DND-41 (cell line): ENCODE data around the gene OBSCN.

ENCODE experiments used
- ATAC-seq: fragments of 200-7000 bp; cut with Tn5 transposase; 3 replicates; pipeline ENCODE4 v1.9.1; 2021; ENCODE audit warnings: low read depth; ENCODE audit not compliant: insufficient read depth
- DNase-seq: peaks from one replicate; pipeline ENCODE4 v3.0.0-alpha.2; 2020
- H2AFZ ChIP-seq: 2 replicates; pipeline ENCODE4 v1.6.0; 2012; ENCODE audit warnings: low read depth, low read length
- H3K27ac ChIP-seq: 2 replicates; pipeline ENCODE4 v1.5.1; 2012; ENCODE audit warnings: low read length, inconsistent platforms
- H3K27me3 ChIP-seq: fragments of 200-600 bp; sonication (generic); 2 replicates; pipeline ENCODE4 v1.6.0; 2012; ENCODE audit warnings: low read length, mild to moderate bottlenecking, inconsistent platforms; ENCODE audit not compliant: insufficient read depth, poor library complexity
- H3K36me3 ChIP-seq: 2 replicates; pipeline ENCODE4 v1.5.1; 2012; ENCODE audit warnings: low read length, inconsistent platforms; ENCODE audit not compliant: insufficient read depth
- H3K4me1 ChIP-seq: 2 replicates; pipeline ENCODE4 v1.5.1; 2012; ENCODE audit warnings: mild to moderate bottlenecking, low read length; ENCODE audit not compliant: insufficient read depth
- H3K4me2 ChIP-seq: 2 replicates; pipeline ENCODE4 v1.6.0; 2012; ENCODE audit warnings: mild to moderate bottlenecking, moderate library complexity, low read length, inconsistent platforms; ENCODE audit not compliant: insufficient read depth
- H3K4me3 ChIP-seq, 2 experiments: fragments of 200-600 bp in 1 of 2; shearing (Covaris generic) in 1 of 2; 2 replicates each; pipeline ENCODE4 v1.5.1; 2012 to 2016; ENCODE audit warnings: inconsistent platforms in 2 of 2, low read length in 2 of 2, mild to moderate bottlenecking in 2 of 2, low read depth in 1 of 2, moderate library complexity in 1 of 2
- H3K79me2 ChIP-seq: 2 replicates; pipeline ENCODE4 v1.6.0; 2012; ENCODE audit warnings: low read length, inconsistent platforms; ENCODE audit not compliant: insufficient read depth
- H3K9ac ChIP-seq: 2 replicates; pipeline ENCODE4 v1.6.0; 2012; ENCODE audit warnings: low read depth, mild to moderate bottlenecking, inconsistent platforms, low read length, moderate library complexity
- H3K9me3 ChIP-seq: 2 replicates; pipeline ENCODE4 v1.5.1; 2012; ENCODE audit warnings: low read length, moderate library complexity, mild to moderate bottlenecking, inconsistent platforms; ENCODE audit not compliant: insufficient read depth, severe bottlenecking
- H4K20me1 ChIP-seq: 2 replicates; pipeline ENCODE4 v1.6.0; 2012; ENCODE audit warnings: low read length; ENCODE audit not compliant: insufficient read depth
- EZH2 ChIP-seq: IDR thresholded peaks from 3 replicates; pipeline ENCODE4 v1.6.1; 2012; ENCODE audit warnings: borderline replicate concordance, low read depth, mild to moderate bottlenecking, moderate library complexity, low read length, inconsistent platforms; ENCODE audit not compliant: severe bottlenecking
- TF ChIP-seq, protein P1 (sequence below): IDR thresholded peaks from 2 replicates; pipeline ENCODE4 v1.5.1; 2012; ENCODE audit warnings: borderline replicate concordance, low read length, moderate library complexity, mild to moderate bottlenecking; ENCODE audit not compliant: poor library complexity, severe bottlenecking; ENCODE audit errors: extremely low read depth

OBSCN gene

DNA sequence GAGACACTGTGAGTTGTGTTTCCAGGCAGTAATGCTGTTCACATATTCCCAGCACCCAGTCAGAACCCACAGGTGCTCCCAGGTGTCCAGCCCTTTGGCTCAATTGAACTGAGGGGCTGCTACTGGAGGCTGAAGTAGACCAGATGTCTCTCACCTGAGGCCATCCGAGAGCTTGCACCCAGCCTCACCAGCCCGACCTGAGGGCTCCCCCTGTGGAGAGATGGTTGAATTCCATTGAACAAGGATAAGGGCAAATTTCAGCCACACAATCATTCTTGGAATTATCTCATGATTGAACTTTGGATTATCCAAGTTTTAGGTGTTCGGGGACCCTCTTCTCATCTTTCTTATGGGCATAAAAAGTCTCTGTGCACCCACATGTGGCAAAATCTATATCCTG is 52.1 kb downstream of the OBSCN start:
- H3K4me1 ChIP-seq: no peaks in the 10 kb centered on the region
- H3K4me2 ChIP-seq: no peak overlapping the region
- no peaks in the 10 kb centered on the region for H4K20me1 ChIP-seq
- DNase-seq (no peak), ATAC-seq (no peak)
- H3K4me3 ChIP-seq: no peak overlapping the region
- no peak overlapping the region for H2AFZ ChIP-seq
- TF ChIP-seq EZH2: no peak
- TF ChIP-seq, protein P1, sequence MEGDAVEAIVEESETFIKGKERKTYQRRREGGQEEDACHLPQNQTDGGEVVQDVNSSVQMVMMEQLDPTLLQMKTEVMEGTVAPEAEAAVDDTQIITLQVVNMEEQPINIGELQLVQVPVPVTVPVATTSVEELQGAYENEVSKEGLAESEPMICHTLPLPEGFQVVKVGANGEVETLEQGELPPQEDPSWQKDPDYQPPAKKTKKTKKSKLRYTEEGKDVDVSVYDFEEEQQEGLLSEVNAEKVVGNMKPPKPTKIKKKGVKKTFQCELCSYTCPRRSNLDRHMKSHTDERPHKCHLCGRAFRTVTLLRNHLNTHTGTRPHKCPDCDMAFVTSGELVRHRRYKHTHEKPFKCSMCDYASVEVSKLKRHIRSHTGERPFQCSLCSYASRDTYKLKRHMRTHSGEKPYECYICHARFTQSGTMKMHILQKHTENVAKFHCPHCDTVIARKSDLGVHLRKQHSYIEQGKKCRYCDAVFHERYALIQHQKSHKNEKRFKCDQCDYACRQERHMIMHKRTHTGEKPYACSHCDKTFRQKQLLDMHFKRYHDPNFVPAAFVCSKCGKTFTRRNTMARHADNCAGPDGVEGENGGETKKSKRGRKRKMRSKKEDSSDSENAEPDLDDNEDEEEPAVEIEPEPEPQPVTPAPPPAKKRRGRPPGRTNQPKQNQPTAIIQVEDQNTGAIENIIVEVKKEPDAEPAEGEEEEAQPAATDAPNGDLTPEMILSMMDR: no peak
- H3K9ac ChIP-seq: no peak overlapping the region
- peaks cover 27% of the 10 kb centered on the region for H3K9me3 ChIP-seq
- peaks cover 68% of the 10 kb centered on the region for H3K36me3 ChIP-seq
- no peak overlapping the region for H3K27ac ChIP-seq
- H3K27me3 ChIP-seq: no peaks in the 10 kb centered on the region
- no peaks in the 10 kb centered on the region for H3K79me2 ChIP-seq

DNA sequence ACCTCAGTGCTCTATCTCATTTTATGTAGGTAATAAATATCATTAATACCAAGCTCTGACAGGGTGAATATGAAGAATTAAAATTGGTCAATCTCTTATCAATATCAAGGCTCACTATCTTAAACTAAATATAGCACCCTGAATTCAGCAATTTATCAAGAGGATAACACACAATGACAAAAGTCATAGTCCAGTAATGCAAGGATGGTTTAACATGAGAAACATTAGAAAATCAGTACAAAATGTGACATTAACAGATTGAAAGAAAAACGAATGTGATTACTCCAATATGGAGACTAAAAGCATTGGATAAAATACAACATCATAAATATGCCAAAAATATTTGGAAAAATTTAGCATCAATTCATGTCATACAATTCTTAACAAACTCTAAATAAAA is 53.9 kb downstream of the OBSCN start:
- Histone ChIP-seq H4K20me1 (no peaks in the 10 kb centered on the region), H3K9ac (no peak overlapping the region), H3K9me3 (peaks cover 27% of the 10 kb centered on the region), H2AFZ (no peak overlapping the region), H3K36me3 (peaks cover 52% of the 10 kb centered on the region), H3K4me1 (no peaks in the 10 kb centered on the region), H3K27me3 (no peaks in the 10 kb centered on the region), H3K4me3 (no peak overlapping the region), H3K4me2 (no peak overlapping the region), H3K27ac (no peak overlapping the region), H3K79me2 (no peaks in the 10 kb centered on the region)
- DNase-seq: no peak
- no peak for ATAC-seq
- TF ChIP-seq, protein P1: no peak
- no peak for TF ChIP-seq EZH2

DNA sequence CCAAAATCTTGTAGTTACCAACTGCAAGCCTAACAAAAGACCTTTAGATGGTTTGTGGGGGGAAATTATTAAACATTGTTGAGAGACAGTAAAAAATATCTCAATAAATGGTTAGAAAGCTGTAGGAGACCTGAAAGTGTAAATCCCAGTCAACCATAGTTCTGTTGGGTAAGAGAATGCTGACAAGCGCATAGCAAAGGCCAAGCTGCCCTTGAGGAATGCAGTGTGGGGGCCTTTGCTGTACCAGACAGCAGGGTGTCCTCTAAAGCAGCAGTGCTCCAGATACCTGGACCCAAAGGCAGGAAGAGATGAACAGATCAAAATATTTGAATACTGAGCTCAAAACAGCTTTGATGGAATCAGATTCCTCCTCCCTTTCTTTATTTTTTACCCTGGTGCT is 54.6 kb downstream of the OBSCN start:
- TF ChIP-seq, protein P1: no peak
- TF ChIP-seq EZH2: no peak
- Histone ChIP-seq H3K27ac (no peak overlapping the region), H3K36me3 (peaks cover 45% of the 10 kb centered on the region), H3K9ac (no peak overlapping the region), H3K9me3 (peaks cover 27% of the 10 kb centered on the region), H3K79me2 (no peaks in the 10 kb centered on the region), H4K20me1 (no peaks in the 10 kb centered on the region), H2AFZ (no peak overlapping the region), H3K4me1 (no peaks in the 10 kb centered on the region), H3K27me3 (no peaks in the 10 kb centered on the region), H3K4me2 (no peak overlapping the region), H3K4me3 (no peak overlapping the region)
- DNase-seq (no peak), ATAC-seq (no peak)

DNA sequence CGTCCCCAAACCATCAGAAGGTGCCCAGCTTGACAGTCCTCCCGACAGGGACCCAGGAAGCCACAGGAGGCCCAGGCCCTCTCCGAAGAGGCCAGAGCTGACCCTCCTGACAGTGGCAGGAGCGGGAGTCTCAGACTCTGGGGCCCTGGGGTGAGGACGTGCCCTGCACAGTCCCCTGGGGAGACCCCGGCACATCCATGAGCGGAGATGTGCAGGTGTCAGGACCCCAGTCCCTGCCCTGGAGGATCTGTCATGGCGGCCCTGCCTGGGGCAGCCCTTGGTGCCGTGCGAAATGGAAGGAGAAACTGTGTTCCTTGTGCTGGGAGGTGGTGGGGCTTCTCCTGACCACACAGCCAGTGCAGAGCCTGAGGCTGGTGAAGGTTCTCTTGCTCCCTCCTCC is 55.8 kb downstream of the OBSCN start:
- no peaks in the 10 kb centered on the region for H3K27me3 ChIP-seq
- no peak for DNase-seq
- no peaks in the 10 kb centered on the region for H3K4me1 ChIP-seq
- H3K36me3 ChIP-seq: peaks cover 47% of the 10 kb centered on the region
- no peaks in the 10 kb centered on the region for H4K20me1 ChIP-seq
- no peak overlapping the region for H2AFZ ChIP-seq
- no peak overlapping the region for H3K4me2 ChIP-seq
- no peak overlapping the region for H3K27ac ChIP-seq
- no peak for ATAC-seq
- no peak overlapping the region for H3K4me3 ChIP-seq
- TF ChIP-seq, protein P1: no peak
- no peak for TF ChIP-seq EZH2
- no peak overlapping the region for H3K9ac ChIP-seq
- no peaks in the 10 kb centered on the region for H3K79me2 ChIP-seq
- H3K9me3 ChIP-seq: peaks cover 24% of the 10 kb centered on the region
